Fibroblast of villous mesenchyme (primary cell): ENCODE results near the gene ZNF668. TPM values are rescaled to one million over a fixed set of nuclear protein-coding genes. Genes with fewer than 3 reads are reported as not detected.

Experiments
- DNase-seq: peaks from one replicate; pipeline ENCODE4 v3.0.0-alpha.2; 2010; ENCODE audit warnings: low read depth
- H3K4me3 ChIP-seq: 2 replicates; pipeline ENCODE4 v1.5.1; 2011; ENCODE audit warnings: low read depth, mild to moderate bottlenecking, low read length
- total RNA-seq: library from RNA; depleted of rRNA; stranded (reverse); fragments of >200 nt; gene quantifications from 2 replicates; pipeline ENCODE4 v1.2.3, GENCODE V29; 2012
- TF ChIP-seq, protein P1 (sequence below): IDR thresholded peaks from 2 replicates; pipeline ENCODE4 v1.5.1; 2012; ENCODE audit warnings: low read depth, mild to moderate bottlenecking, low read length; ENCODE audit not compliant: insufficient read depth

Gene ZNF668
- total RNA-seq, 1 donor = 16.0 TPM

DNA sequence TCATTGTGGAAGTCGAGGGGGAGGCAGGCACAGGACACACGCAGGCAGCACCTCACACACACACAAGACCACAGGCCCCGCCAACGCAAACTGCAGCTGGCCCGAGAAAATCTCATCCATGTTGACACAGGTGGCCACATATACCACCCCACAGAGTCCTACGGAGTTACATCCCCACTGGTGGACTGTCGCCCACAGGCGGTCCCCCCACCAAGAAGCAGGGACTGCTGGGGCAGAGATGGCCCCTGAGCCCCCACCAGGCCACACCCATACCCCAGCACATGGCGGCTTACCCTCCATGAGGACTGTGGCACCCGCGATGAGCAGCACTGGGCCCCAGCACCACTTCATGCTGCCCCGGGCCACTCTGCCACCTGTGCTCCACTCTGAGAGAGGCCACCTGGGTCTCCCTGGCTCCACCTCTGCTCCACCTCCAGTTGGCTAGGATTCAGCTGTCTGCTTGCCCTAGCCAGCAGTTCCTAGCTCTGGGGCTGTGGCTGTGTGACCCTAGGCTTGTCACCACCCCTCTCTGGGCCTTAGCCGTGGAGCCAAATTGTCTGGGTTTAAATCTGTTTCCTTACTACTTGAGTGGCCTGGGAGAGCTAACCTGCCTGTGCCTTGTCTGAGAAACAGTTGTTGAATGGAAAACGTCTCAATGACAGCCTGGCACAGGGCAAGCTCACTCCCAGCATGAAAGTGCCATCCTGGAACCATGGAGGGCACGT is 14.6 kb upstream of the ZNF668 start, which contains the start of gene PRSS53:
PRSS53 (minus strand) TSS at position 485 of the 725 bp plus-strand sequence; CDS start at position 351, 134 bp downstream.
- no peak for DNase-seq
- TF ChIP-seq, protein P1, sequence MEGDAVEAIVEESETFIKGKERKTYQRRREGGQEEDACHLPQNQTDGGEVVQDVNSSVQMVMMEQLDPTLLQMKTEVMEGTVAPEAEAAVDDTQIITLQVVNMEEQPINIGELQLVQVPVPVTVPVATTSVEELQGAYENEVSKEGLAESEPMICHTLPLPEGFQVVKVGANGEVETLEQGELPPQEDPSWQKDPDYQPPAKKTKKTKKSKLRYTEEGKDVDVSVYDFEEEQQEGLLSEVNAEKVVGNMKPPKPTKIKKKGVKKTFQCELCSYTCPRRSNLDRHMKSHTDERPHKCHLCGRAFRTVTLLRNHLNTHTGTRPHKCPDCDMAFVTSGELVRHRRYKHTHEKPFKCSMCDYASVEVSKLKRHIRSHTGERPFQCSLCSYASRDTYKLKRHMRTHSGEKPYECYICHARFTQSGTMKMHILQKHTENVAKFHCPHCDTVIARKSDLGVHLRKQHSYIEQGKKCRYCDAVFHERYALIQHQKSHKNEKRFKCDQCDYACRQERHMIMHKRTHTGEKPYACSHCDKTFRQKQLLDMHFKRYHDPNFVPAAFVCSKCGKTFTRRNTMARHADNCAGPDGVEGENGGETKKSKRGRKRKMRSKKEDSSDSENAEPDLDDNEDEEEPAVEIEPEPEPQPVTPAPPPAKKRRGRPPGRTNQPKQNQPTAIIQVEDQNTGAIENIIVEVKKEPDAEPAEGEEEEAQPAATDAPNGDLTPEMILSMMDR = no peak
- no peak within 1 kb of the TSS for H3K4me3 ChIP-seq

DNA sequence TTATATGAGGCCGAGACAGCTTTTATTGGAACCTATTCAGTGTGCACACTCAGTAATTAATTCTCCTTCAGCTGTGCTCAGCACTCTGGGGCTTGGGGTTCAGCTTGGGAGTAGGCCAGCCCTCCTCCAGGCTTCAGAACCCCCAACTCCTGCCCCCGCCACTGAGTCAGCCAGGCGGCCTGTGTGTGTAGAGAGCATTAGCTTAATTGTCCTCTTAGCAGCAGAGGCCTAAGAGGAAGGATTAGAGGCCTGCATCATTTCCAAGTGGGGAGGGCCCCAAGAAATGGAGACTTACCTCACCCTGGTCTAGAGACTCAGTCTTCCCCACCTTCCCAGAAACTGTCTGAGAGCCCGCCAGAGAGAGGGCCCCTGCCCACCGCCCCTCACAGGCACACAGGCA is 13.9 kb upstream of the ZNF668 start:
- TF ChIP-seq, protein P1 = no peak
- no peak overlapping the region for H3K4me3 ChIP-seq
- no peak for DNase-seq

DNA sequence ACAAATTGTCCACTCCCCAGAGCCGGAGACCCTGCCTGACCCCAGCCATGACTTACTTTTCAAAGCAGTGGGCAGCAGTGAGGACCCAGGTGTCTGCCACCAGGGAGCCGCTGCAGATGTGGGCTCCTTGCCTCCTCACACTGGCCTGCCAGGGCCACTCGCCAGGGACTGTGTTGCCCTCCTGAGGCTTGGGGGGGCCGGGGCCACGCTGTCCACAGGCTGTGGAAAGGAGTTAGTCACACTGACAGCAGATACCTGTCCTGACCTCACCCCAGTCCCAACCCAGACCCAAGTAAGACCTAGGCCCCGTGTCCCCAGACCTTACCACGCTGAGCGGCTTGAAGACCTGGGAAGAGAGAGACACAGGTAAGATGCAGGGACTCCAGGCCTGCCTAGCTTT is 13.4 kb upstream of the ZNF668 start:
- TF ChIP-seq, protein P1 = no peak
- H3K4me3 ChIP-seq = no peak overlapping the region
- DNase-seq = no peak

DNA sequence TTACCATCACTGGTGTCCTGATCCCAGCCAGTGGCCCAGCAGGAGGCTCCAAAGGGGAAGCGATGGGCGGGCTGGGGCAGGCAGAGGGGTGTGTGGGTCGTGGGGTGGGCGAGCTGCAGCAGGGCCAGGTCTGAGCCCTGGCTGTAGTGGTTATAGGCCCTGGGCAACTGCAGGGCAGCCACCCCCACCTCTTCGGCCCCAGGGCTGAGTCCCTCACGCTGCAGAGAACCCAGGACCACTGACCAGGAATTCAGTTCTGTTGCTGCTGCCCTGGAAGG is 12.5 kb upstream of the ZNF668 start:
- TF ChIP-seq, protein P1 = no peak
- DNase-seq = no peak
- H3K4me3 ChIP-seq = no peak overlapping the region

DNA sequence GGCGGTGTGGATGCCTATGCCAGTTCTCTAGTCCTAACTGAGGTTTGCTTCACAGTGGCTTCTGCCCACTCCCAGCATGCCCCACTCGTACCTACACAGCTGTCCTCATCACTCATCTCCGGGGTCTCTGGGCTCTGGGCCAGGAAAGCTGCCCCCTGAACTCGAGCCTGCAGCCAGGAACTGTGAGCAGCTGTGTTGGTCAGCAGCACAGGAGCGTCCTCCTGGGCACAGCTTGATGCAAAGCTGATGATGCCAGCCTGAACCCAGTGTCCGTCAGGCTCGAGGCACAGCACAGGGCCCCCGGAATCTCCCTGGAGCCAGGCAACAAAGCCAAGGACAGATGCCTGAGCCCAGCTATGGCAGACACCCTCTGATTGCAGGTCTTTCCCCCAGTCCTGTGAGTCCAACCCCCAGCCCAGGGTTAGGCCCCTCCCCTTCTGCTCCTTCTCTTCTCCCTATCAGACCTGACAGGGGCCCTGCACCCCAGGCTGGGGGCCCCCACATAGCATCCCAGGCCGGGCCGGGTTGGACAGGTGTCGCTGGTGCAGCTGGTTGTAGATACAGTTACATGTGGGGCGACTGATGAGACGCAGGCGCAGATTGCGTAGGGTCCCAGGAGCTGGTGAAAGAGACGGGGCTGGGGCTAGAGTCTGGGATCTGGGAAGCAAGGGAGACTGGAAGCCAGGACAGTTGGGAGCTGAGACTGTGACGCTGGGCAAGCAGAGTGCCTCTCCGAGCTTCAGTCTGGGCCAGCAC is 12.0 kb upstream of the ZNF668 start:
- no peak for DNase-seq
- no peak overlapping the region for H3K4me3 ChIP-seq
- TF ChIP-seq, protein P1 = no peak

DNA sequence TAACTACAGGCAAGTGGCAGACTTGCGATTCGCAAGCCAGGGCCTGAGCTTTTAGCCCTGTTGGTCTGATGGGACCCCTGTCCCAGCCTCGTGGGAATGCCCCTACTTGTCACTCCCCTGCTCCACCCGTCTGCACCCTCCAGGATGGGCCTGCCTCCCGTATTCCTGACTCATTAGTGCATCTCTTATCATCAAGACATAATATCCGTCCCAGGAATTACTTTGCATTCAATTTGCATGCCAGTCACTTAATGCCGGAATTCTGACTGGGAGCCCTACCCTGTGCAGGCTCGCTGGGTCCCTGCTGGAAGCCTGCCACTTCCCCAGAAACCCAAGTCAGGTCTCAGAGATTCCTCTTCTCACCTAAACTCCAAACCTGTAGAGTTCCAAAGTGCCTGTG is 11.4 kb upstream of the ZNF668 start:
- no peak overlapping the region for H3K4me3 ChIP-seq
- TF ChIP-seq, protein P1 = no peak
- DNase-seq = no peak
